K562 (cell line): ENCODE data around the gene RAB26. TPM values are rescaled to one million over a fixed set of nuclear protein-coding genes. Genes with fewer than 3 reads are reported as not detected.

Experiments
- CHD2 ChIP-seq: IDR thresholded peaks from 2 replicates; pipeline ENCODE4 v1.6.1; 2011; ENCODE audit warnings: low read depth, low read length
- HMG20B ChIP-seq: fragments of 250-450 bp; sonication (Bioruptor Pico); IDR thresholded peaks from 2 replicates; pipeline ENCODE4 v1.5.0; 2021; ENCODE audit warnings: mild to moderate bottlenecking
- ID3 ChIP-seq, 2 experiments: fragments of 250-450 bp in 1 of 2; fragments of 450-650 bp in 1 of 2; sonication (Bioruptor Pico) in 1 of 2; IDR thresholded peaks; 2 replicates each; pipeline versions ENCODE4 v1.6.1 to v1.8.0; 2016 to 2021; ENCODE audit warnings: mild to moderate bottlenecking in 2 of 2, moderate library complexity in 2 of 2, missing compliant biosample characterization in 1 of 2, missing genetic modification characterization in 1 of 2
- MYNN ChIP-seq, 2 experiments: sonication (generic); formaldehyde crosslinking in 1 of 2; IDR thresholded peaks; 2 replicates each; pipeline versions ENCODE4 v1.5.0 to v1.6.1; 2016 to 2020; ENCODE audit warnings: antibody characterized with exemption in 1 of 2, missing genetic modification reagents in 1 of 2
- NFE2 ChIP-seq: IDR thresholded peaks from 2 replicates; pipeline ENCODE4 v1.6.1; 2014; ENCODE audit warnings: antibody characterized with exemption, low read depth
- POLR2AphosphoS5 ChIP-seq: IDR thresholded peaks from 2 replicates; pipeline ENCODE4 v1.6.1; 2011; ENCODE audit warnings: mild to moderate bottlenecking, low read depth, low read length, moderate library complexity; ENCODE audit not compliant: control insufficient read depth, insufficient read depth
- polyA plus RNA-seq, 8 experiments: library from polyadenylated mRNA; depleted of rRNA in 4 of 8; stranded (reverse) in 5 of 8; unstranded in 3 of 8; fragments of >200 nt; fragmentation: Nextera tagmentation in 2 of 8; fragmentation: Illumina TruSeq in 1 of 8; extraction: Ambion mirVana in 2 of 8; extraction: Trizol in 1 of 8; gene quantifications; 2 replicates each; pipeline versions ENCODE4 v1.2.1 to v1.2.3, GENCODE V29; 2011 to 2014; ENCODE audit warnings: inconsistent platforms in 1 of 8, missing spikeins in 1 of 8
- total RNA-seq, 7 experiments: library from RNA; depleted of rRNA in 6 of 7; stranded (reverse); fragments of >200 nt in 6 of 7; fragmentation: Illumina TruSeq in 2 of 7; extraction: Trizol in 2 of 7; gene quantifications; 2 replicates each; pipeline versions ENCODE4 v1.2.1 to v1.2.3, GENCODE V29; 2011 to 2021; ENCODE audit warnings: low replicate concordance in 1 of 7

RAB26 gene
- total and polyA plus RNA-seq, 9 of the 15 experiments (the other 6 are each of a cell fraction or from before 2014, with no cell fraction given), result 0.25 to 6.1 (median 2.1) TPM

DNA sequence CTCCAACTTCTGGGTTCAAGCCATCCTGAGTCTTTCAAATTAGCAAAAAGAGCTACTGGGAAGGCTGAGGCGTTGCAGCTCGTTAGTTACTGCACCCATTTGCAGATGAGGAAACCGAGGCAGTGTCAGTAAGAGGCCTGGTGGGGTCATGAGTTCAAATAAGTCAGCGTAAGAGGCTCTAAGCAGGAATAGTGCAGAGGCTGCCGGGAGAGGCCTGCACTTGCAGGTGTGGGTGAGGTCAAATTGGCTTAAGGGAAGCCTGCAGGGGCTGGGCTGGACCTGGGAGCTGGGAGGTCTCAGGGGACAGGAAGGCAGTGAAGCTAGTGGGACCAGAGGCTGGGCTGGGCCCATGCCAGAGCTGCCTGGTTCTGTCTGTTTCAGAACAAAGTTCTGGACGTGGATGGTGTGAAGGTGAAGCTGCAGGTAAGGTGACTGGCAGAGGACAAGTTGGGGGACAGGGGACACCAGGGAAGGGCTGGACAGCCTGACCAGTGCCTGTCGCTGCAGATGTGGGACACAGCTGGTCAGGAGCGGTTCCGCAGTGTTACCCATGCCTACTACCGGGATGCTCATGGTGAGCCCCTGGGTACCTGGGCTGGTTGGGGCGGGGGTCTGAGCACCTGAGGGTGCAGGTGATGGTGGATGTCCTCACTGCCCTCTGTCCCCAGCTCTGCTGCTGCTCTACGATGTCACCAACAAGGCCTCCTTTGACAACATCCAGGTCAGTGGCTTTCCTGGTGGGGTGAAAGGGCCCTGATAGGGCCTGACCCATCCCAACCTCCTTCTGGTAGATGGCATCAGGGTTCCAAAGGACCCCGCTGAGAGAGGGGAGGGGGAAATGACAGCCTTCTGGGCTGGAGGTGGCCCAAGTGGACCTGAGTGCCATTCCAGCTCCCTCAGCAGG is 3.0 kb downstream of the RAB26 start (continued):
- TF ChIP-seq CHD2 (0 out of 2 replicates have a peak, but pooled peaks have one; percentile 20), ID3 (CRISPR knock-in tag; IDR thresholded peaks at IDR 0.05) (no peak), ID3 (tag; IDR thresholded peaks at IDR 0.05) (no peak), POLR2AphosphoS5 (peak; percentile 35; the same call in 1 of the 2 replicates), NFE2 (no peak), MYNN (IDR thresholded peaks at IDR 0.05) (peak; percentile 67; the same call in 1 of the 2 replicates), MYNN (CRISPR knock-in tag; IDR thresholded peaks at IDR 0.05) (no peak), HMG20B (no peak)
